Measurements from ENCODE around the gene CFAP97D1. TPM values are rescaled to one million over a fixed set of nuclear protein-coding genes. Genes with fewer than 3 reads are reported as not detected.

CFAP97D1 gene
- total RNA-seq, 1 donor from 2014 or later = 0.16 TPM

- H3K27ac Mint-ChIP-seq (ENCODE audit: unreplicated experiment) = no peak overlapping the region
- H3K9me3 Mint-ChIP-seq (ENCODE audit: unreplicated experiment) = no peaks in the 10 kb centered on the region
- peaks cover 53% of the 10 kb centered on the region for H3K27me3 Mint-ChIP-seq (ENCODE audit: low read depth, unreplicated experiment)
- no peak for DNase-seq (ENCODE audit: low read depth)
- no peaks in the 10 kb centered on the region for H4K20me1 ChIP-seq (ENCODE audit: insufficient read depth, low read length)
- TF ChIP-seq CTCF (IDR thresholded peaks at IDR 0.05; ENCODE audit: insufficient read depth, low read depth, low read length) (no peak), EZH2 (IDR thresholded peaks at IDR 0.05; ENCODE audit: insufficient read depth, low read length) (no peak)
- H3K9ac ChIP-seq (ENCODE audit: low read length) = no peak overlapping the region
- H3K27ac ChIP-seq (ENCODE audit: low read depth, low read length) = no peak overlapping the region
- H2AFZ ChIP-seq (ENCODE audit: low read depth, low read length) = no peak overlapping the region
- no peak overlapping the region for H3K4me3 Mint-ChIP-seq (ENCODE audit: unreplicated experiment)
- H3K36me3 ChIP-seq (ENCODE audit: insufficient read depth, low read length) = no peaks in the 10 kb centered on the region
- no peak overlapping the region for H3K4me2 ChIP-seq (ENCODE audit: low read length)
- H3K4me1 Mint-ChIP-seq (ENCODE audit: low read depth, unreplicated experiment) = peaks cover 7% of the 10 kb centered on the region
- H3K27me3 ChIP-seq (ENCODE audit: insufficient read depth, low read length) = peaks cover 41% of the 10 kb centered on the region
- H3K9me3 ChIP-seq (ENCODE audit: insufficient read depth, low read depth, low read length) = no peaks in the 10 kb centered on the region
- no peaks in the 10 kb centered on the region for H3K36me3 Mint-ChIP-seq (ENCODE audit: low read depth, unreplicated experiment)
- no peak overlapping the region for H3K4me3 ChIP-seq (ENCODE audit: insufficient read depth, low read depth, low read length)
- no peak for FAIRE-seq
- peaks cover 12% of the 10 kb centered on the region for H3K4me1 ChIP-seq (ENCODE audit: insufficient read depth, low read length)
- H3K79me2 ChIP-seq (ENCODE audit: insufficient read depth, low read length) = no peaks in the 10 kb centered on the region
Observed at GRCh38 chr17:43758086-43758485, 22.1 kb upstream of the CFAP97D1 start.

GRCh38 chr17:43758497-43759174 is 21.6 kb upstream of the CFAP97D1 start, which contains the start of gene SOST:
SOST (minus strand) TSS chr17:43758791; CDS start chr17:43758741, 50 bp downstream.
- Mint-ChIP-seq H3K27me3 (ENCODE audit: low read depth, unreplicated experiment) (peaks cover 48% of the 10 kb centered on the region), H3K9me3 (ENCODE audit: unreplicated experiment) (no peaks in the 10 kb centered on the region), H3K36me3 (ENCODE audit: low read depth, unreplicated experiment) (no peaks in the 10 kb centered on the region), H3K4me3 (ENCODE audit: unreplicated experiment) (no peak within 1 kb of the TSS), H3K4me1 (ENCODE audit: low read depth, unreplicated experiment) (peaks cover 7% of the 10 kb centered on the region), H3K27ac (ENCODE audit: unreplicated experiment) (no peak within 1 kb of the TSS)
- FAIRE-seq = no peak
- no peaks in the 10 kb centered on the region for H3K9me3 ChIP-seq (ENCODE audit: insufficient read depth, low read depth, low read length)
- no peak within 1 kb of the TSS for H3K4me3 ChIP-seq (ENCODE audit: insufficient read depth, low read depth, low read length)
- H3K4me2 ChIP-seq (ENCODE audit: low read length) = no peak within 1 kb of the TSS
- TF ChIP-seq CTCF (IDR thresholded peaks at IDR 0.05; ENCODE audit: insufficient read depth, low read depth, low read length) (no peak), EZH2 (IDR thresholded peaks at IDR 0.05; ENCODE audit: insufficient read depth, low read length) (no peak)
- H3K36me3 ChIP-seq (ENCODE audit: insufficient read depth, low read length) = no peaks in the 10 kb centered on the region
- H3K27me3 ChIP-seq (ENCODE audit: insufficient read depth, low read length) = peaks cover 41% of the 10 kb centered on the region
- H3K9ac ChIP-seq (ENCODE audit: low read length) = no peak within 1 kb of the TSS
- no peak within 1 kb of the TSS for H2AFZ ChIP-seq (ENCODE audit: low read depth, low read length)
- H3K79me2 ChIP-seq (ENCODE audit: insufficient read depth, low read length) = no peaks in the 10 kb centered on the region
- peaks cover 12% of the 10 kb centered on the region for H3K4me1 ChIP-seq (ENCODE audit: insufficient read depth, low read length)
- H3K27ac ChIP-seq (ENCODE audit: low read depth, low read length) = no peak within 1 kb of the TSS
- H4K20me1 ChIP-seq (ENCODE audit: insufficient read depth, low read length) = no peaks in the 10 kb centered on the region
- DNase-seq (ENCODE audit: low read depth) = no peak

- DNase-seq (ENCODE audit: low read depth) = no peak
- no peaks in the 10 kb centered on the region for H3K36me3 Mint-ChIP-seq (ENCODE audit: low read depth, unreplicated experiment)
- H3K27me3 Mint-ChIP-seq (ENCODE audit: low read depth, unreplicated experiment) = peaks cover 37% of the 10 kb centered on the region
- Histone ChIP-seq H2AFZ (ENCODE audit: low read depth, low read length) (no peak overlapping the region), H4K20me1 (ENCODE audit: insufficient read depth, low read length) (no peaks in the 10 kb centered on the region), H3K36me3 (ENCODE audit: insufficient read depth, low read length) (no peaks in the 10 kb centered on the region), H3K4me3 (ENCODE audit: insufficient read depth, low read depth, low read length) (no peak overlapping the region), H3K9me3 (ENCODE audit: insufficient read depth, low read depth, low read length) (no peaks in the 10 kb centered on the region), H3K9ac (ENCODE audit: low read length) (no peak overlapping the region), H3K4me2 (ENCODE audit: low read length) (no peak overlapping the region), H3K27me3 (ENCODE audit: insufficient read depth, low read length) (peaks cover 41% of the 10 kb centered on the region), H3K4me1 (ENCODE audit: insufficient read depth, low read length) (peaks cover 4% of the 10 kb centered on the region), H3K27ac (ENCODE audit: low read depth, low read length) (no peak overlapping the region), H3K79me2 (ENCODE audit: insufficient read depth, low read length) (no peaks in the 10 kb centered on the region)
- no peak overlapping the region for H3K4me3 Mint-ChIP-seq (ENCODE audit: unreplicated experiment)
- H3K9me3 Mint-ChIP-seq (ENCODE audit: unreplicated experiment) = no peaks in the 10 kb centered on the region
- H3K27ac Mint-ChIP-seq (ENCODE audit: unreplicated experiment) = no peak overlapping the region
- no peak for TF ChIP-seq CTCF (IDR thresholded peaks at IDR 0.05; ENCODE audit: insufficient read depth, low read depth, low read length)
- no peak for TF ChIP-seq EZH2 (IDR thresholded peaks at IDR 0.05; ENCODE audit: insufficient read depth, low read length)
- peaks cover 7% of the 10 kb centered on the region for H3K4me1 Mint-ChIP-seq (ENCODE audit: low read depth, unreplicated experiment)
- FAIRE-seq = no peak
Observed at GRCh38 chr17:43759836-43760235, 20.4 kb upstream of the CFAP97D1 start.

Data from astrocyte (in vitro differentiated cells and primary cell).